ENCODE measurements around the gene DISP2. TPM values are rescaled to one million over a fixed set of nuclear protein-coding genes. Genes with fewer than 3 reads are reported as not detected.

Gene DISP2
- total and polyA plus RNA-seq, 2 of the 8 experiments (the other 6 are each of a cell fraction or from before 2014, with no cell fraction given) = 0.45 to 1.2 TPM

DNA sequence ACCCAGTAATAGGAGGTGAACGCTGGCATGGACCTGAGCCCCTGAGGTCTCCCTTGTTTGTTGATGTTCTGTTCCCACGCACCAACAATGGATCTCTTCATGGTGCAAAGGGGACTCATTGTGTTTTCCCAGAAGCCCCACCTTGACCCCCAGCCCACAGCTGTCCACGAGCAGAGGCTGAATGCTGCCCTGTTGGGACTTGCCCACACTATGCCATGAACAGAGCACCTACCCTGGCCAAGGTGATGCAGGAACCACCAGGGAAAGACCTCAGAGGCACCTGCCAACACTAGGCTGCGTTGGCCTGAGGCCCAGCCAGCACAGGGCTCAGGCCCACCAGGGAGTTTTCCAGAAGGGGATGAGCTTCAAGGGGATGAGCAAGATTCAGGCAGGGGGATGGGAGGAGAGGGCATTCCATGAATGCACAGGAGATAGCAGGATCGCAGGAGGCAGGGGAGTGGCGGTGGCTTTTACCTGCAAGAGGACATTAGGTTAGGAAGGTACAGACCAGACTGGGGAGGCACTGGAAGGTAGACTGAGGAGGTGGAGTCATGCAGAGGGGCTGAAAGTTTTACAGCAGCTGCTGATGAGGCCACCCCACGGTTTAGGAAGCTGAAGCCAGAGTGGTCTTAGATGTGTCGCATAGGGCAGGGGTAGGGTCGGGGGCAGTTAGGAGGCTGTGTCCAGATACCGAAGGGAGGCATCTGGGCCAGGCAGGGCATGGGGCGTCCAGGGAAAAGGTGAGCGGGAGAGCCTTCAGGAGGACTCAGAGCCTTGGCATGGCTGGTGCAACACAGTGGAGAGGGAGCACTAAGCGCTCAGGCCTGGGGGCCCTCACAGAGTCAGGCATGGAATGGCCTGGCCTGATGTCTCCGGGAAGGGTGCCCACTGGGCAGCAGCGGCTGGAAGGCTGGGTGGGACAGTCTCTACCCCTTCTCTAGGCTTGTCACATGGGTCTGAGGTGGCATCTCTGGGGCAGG, 11.2 kb upstream of the DISP2 start:
- H4K8ac ChIP-seq (ENCODE audit: extremely low read depth, insufficient read depth, low read length) = peak overlapping the region; percentile 3; the same call in 1 of the 2 replicates
- no peak overlapping the region for H2BK12ac ChIP-seq (ENCODE audit: low read depth, low read length)
- H3K23ac ChIP-seq (ENCODE audit: insufficient read length) = no peak overlapping the region
- H3K27me3 ChIP-seq (replicated peaks in 1 of 4; ENCODE audit: control insufficient read depth in 3 of 4, extremely low read depth in 1 of 4, insufficient read depth in 3 of 4, low read length in 3 of 4) = no peaks in the 10 kb centered on the region
- FAIRE-seq (no peak), DNase-seq (ENCODE audit: low read depth in 1 of 2, low spot score in 2 of 2) (no peak)
- H4K5ac ChIP-seq (ENCODE audit: insufficient read length, low read depth, low read length) = no peak overlapping the region
- 0 out of 2 replicates have a peak overlapping the region, but pooled peaks have one; percentile 29 for H2BK15ac ChIP-seq (ENCODE audit: low read length)
- H3K79me2 ChIP-seq (ENCODE audit: control insufficient read depth in 1 of 2, insufficient read depth in 2 of 2, low read length in 2 of 2) = no peaks in the 10 kb centered on the region
- no peak overlapping the region for H3K4me3 ChIP-seq (ENCODE audit: extremely low read depth in 1 of 4, insufficient read depth in 2 of 4, low read depth in 3 of 4, low read length in 4 of 4)
- no peak overlapping the region for H2BK5ac ChIP-seq (ENCODE audit: low read depth, low read length)
- no peak overlapping the region for H3K56ac ChIP-seq (replicated peaks; ENCODE audit: insufficient read length, low read depth, low read length)
- H3K4me1 ChIP-seq (replicated peaks in 1 of 4; ENCODE audit: control insufficient read depth in 3 of 4, insufficient read depth in 4 of 4, low read length in 3 of 4) = peaks cover 0 to 5% (median 0%) of the 10 kb centered on the region in 4 experiments; a peak in 2 of 7 replicates
- H2BK20ac ChIP-seq (ENCODE audit: low read length) = no peak overlapping the region
- no peak overlapping the region for H2AFZ ChIP-seq (ENCODE audit: low read length)
- no peak overlapping the region for H3K27ac ChIP-seq (ENCODE audit: low read depth, low read length)
- no peak overlapping the region for H3K9ac ChIP-seq (replicated peaks in 1 of 4; ENCODE audit: extremely low read depth in 1 of 4, low read depth in 3 of 4, low read length in 3 of 4)
- ChIA-PET CTCF (ENCODE audit: partially characterized antibody) (interaction anchor here (0.7 to 27.4 kb wide), 8 partner anchors 5 to 233 kb away, joined by 3 to 584 read pairs (median 128); partner anchors contain the start of genes CCDC9B, DISP2, INAFM2 and KNSTRN), POLR2A (ENCODE audit: partially characterized antibody) (interaction anchor here (1.0 kb wide), 1 partner anchor 21 kb away, joined by 3 read pairs; no protein-coding TSS in a partner anchor)
- H2AK5ac ChIP-seq (ENCODE audit: low read depth, low read length) = no peak overlapping the region
- H4K91ac ChIP-seq (replicated peaks; ENCODE audit: insufficient read length, low read length) = no peak overlapping the region
- H3K18ac ChIP-seq (ENCODE audit: extremely low read depth, low read length) = no peak overlapping the region; the same call in 1 of the 2 replicates
- no peaks in the 10 kb centered on the region for H3K9me3 ChIP-seq (ENCODE audit: insufficient read depth in 2 of 2, low read depth in 1 of 2, low read length in 1 of 2)
- H3K14ac ChIP-seq (ENCODE audit: insufficient read length) = no peak overlapping the region
- TF ChIP-seq CTBP2 (IDR thresholded peaks at IDR 0.05; ENCODE audit: borderline replicate concordance, insufficient read depth, insufficient read length, low read length) = no peak
- H3K36me3 ChIP-seq (ENCODE audit: control insufficient read depth in 2 of 4, insufficient read depth in 4 of 4, low read length in 3 of 4) = no peaks in the 10 kb centered on the region
- 85% methylated on average over 15 of the region's 15 CpGs; no CpG with 5 or more reads in 1 of the 2 experiments for WGBS, 2 experiments (ENCODE audit: extremely low coverage in 1 of 2, insufficient coverage in 1 of 2, insufficient read length in 1 of 2, insufficient replicate concordance in 2 of 2, low coverage in 1 of 2, low lambda C conversion rate in 2 of 2, missing lambda C conversion rate in 1 of 2)
- peaks cover 2% of the 10 kb centered on the region; the same call in 1 of the 2 replicates for H3K23me2 ChIP-seq (ENCODE audit: low read depth, low read length)
- H2BK120ac ChIP-seq (replicated peaks; ENCODE audit: low read depth, low read length) = no peak overlapping the region
- no peaks in the 10 kb centered on the region for H3K79me1 ChIP-seq (ENCODE audit: low read depth, low read length)
- H3K4ac ChIP-seq (replicated peaks; ENCODE audit: insufficient read length, low read depth, low read length) = no peak overlapping the region
- no peak overlapping the region for H3K4me2 ChIP-seq (ENCODE audit: insufficient read depth in 1 of 2, low read depth in 2 of 2, low read length in 2 of 2)
- H4K20me1 ChIP-seq (replicated peaks in 1 of 2; ENCODE audit: control insufficient read depth in 1 of 2, insufficient read depth in 2 of 2, low read length in 2 of 2) = no peaks in the 10 kb centered on the region

Data from H1 (cell line).